Kidney glomerular epithelial cell (primary cell): Measurements from ENCODE around the gene CLIP4.
"Not testable (repeated sequence)": the region's sequence is repeated elsewhere in the genome, so short reads cannot be mapped to it uniquely, and the experiment has no call there.

Experiments
- DNase-seq: peaks from one replicate; lab custom pipeline; 2025; lab: John Stamatoyannopoulos, UW

The CLIP4 gene, protein sequence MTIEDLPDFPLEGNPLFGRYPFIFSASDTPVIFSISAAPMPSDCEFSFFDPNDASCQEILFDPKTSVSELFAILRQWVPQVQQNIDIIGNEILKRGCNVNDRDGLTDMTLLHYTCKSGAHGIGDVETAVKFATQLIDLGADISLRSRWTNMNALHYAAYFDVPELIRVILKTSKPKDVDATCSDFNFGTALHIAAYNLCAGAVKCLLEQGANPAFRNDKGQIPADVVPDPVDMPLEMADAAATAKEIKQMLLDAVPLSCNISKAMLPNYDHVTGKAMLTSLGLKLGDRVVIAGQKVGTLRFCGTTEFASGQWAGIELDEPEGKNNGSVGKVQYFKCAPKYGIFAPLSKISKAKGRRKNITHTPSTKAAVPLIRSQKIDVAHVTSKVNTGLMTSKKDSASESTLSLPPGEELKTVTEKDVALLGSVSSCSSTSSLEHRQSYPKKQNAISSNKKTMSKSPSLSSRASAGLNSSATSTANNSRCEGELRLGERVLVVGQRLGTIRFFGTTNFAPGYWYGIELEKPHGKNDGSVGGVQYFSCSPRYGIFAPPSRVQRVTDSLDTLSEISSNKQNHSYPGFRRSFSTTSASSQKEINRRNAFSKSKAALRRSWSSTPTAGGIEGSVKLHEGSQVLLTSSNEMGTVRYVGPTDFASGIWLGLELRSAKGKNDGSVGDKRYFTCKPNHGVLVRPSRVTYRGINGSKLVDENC

DNA sequence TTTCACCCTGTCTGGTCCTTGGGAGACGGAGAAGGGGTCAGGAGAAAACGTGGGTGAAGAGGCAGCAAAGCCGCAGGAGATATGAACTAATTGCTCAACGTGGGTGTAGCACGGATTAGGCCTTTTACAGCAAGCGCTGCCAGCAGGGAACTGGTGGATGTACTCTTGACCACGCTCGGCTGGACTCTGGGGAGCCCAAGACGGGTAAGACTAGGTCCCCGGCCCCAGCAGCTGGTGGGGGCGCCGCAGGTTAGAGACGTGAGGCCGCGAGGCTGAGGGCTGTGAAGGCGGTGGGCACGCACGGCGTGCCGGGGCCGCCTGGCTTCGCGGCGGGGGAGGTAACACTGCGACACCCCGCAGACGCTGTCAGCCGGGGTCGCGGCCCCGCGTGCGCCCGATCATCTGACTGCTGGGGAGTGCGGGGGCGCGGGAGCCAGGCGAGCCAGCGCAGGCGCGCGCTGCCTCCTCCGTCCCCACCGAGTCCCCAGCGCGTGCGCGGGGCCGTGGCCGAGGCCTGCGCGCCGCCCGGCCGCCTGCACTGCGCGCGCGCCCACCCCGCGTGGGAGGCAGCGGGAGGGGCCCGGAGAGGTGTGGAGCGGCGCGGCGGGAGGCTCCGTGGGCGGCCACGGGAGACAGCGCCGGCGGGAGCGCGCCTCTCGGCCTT is at the start of gene CLIP4:
Gene CLIP4 (plus strand): TSS at position 470 of the 664 bp plus-strand sequence. CDS start 5,974 bp downstream, outside the sequence.
- peak; percentile 19 for DNase-seq

- no peak for DNase-seq
Measured at GRCh38 chr2:29066271-29066860, 48.8 kb upstream of the CLIP4 start.

- DNase-seq: no peak
Measured at GRCh38 chr2:29066997-29067605, 48.1 kb upstream of the CLIP4 start.

DNA sequence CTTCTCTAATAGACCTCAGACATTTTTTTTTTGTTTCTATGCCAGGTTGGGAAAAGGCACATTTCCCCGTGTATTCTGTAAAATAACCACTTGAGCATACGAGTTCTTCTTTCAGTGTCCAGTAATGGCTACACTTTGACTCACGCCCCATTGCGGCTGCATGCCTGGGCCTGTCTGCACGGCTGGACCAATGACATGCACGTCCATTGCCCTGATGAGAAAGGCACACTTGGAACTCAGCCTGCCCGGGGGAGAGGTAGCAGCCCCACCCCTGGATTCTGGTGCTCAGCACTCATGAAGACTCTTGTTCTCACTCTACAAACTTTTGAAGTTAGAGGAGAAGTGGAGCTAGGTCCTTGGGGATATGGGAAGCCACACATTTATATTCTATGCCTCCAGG is 46.7 kb upstream of the CLIP4 start:
- DNase-seq: no peak

DNA sequence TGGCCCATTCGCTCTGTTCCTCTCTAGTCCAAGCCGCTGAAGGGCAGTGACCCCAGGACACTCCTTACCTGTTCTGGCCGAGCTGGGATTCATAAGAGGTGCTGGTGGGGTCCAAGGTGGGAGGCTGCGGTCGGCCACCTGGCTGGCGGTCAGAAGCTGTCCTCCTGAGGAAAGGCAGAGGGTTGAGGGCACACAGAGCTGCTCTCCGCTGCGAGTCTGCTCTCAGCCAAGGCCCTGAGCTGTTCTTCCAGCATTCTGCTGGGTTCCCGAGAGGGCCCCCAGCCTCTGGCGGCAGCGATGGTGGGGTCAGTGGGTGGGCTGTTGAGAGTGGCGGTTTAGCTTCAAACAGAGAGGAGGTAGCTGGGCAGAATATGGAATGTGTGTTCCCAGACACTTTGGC is 44.7 kb upstream of the CLIP4 start:
- DNase-seq: no peak

- DNase-seq: no peak
Measured at GRCh38 chr2:29071032-29071975, 43.9 kb upstream of the CLIP4 start.

DNA sequence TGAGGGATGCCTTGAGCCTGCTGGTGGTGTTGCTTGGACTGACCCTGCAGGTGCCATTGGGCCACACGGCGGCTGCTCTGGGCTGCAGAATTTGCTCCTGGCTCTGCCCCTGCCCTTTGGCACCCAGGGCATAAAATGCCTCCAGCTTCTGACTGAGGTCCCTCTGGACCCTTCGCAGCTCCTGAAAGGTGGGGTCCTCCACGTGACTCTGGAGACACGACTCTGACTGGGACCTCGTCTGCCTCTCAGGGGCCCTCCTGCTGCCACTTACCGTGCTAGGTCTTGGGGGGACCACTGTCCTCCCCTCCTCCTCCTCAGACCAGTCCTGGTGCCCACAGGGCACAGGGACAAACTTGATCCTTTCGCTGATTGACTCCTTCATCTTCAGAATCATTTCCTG is 43.0 kb upstream of the CLIP4 start:
- DNase-seq: no peak

GRCh38 chr2:29072971-29073725 is 42.1 kb upstream of the CLIP4 start:
- no peak for DNase-seq

GRCh38 chr2:29073933-29074332 is 41.3 kb upstream of the CLIP4 start:
- DNase-seq: no peak

DNA sequence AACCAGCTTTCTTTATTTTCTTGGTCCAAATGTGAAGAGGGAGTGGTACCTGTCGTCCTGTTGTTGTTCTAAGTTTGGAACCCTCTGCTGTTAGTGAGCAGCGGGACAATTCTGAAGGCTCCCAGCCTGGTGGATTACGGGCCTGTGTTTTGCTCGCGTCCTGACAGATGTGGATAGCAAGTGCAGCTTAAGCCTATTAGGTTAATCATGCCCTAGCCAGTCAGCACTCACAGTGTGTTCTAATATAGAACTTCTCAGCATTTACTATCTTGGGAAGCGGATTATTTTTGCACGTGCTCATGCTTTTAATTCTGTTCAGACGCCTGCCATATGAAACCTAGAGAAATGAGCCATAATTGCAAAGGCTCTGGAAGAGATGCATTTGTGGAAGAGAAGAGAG is 40.8 kb upstream of the CLIP4 start, which contains the start of gene PCARE:
Gene PCARE (minus strand): TSS at position 113 of the 400 bp plus-strand sequence. CDS start 262 bp downstream, outside the sequence.
- DNase-seq: no peak

- no peak for DNase-seq
Measured at GRCh38 chr2:29075894-29076705, 39.1 kb upstream of the CLIP4 start.

- DNase-seq: no peak
Measured at GRCh38 chr2:29079887-29080286, 35.3 kb upstream of the CLIP4 start.

DNA sequence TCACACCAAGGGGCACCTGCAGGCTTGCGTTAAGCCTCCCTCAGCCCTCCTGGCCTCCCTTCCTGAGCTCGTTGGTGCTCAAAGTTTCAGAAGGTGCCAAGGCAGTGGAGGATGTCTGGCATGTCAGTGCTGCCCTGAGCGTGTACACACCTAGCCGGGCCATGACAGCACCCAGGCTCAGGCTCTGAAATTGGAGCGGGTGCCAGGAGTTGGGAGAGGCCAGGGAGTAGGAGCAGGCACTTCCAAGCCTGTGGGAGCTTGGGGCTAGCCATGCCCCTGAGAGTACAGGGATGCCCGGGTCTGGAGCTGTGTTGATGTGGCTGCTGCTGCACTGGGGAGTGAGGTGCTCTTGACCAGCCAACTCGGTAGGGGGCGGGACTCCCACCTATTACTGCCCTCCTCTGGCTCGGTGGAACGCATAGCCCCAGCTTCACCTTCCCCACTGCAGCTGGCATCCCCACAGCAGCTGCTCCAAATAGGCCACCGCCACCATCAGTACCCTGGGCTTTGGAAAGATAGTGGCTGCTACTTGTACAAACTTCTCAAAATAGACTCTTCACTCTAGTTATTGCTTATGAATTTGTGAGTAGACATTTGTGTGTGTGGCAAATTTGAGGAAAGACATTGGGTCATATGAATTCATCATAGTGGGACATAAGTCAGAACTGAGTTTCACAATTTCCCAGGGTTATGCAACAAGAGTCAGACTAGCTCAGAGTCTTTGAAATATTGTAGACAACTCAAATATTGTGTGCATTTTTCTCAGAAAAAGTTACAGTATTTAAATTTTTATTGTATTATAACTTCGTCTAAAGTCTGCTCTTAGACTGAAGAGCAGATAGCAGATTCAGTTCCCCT is 34.1 kb upstream of the CLIP4 start:
- no peak for DNase-seq

DNA sequence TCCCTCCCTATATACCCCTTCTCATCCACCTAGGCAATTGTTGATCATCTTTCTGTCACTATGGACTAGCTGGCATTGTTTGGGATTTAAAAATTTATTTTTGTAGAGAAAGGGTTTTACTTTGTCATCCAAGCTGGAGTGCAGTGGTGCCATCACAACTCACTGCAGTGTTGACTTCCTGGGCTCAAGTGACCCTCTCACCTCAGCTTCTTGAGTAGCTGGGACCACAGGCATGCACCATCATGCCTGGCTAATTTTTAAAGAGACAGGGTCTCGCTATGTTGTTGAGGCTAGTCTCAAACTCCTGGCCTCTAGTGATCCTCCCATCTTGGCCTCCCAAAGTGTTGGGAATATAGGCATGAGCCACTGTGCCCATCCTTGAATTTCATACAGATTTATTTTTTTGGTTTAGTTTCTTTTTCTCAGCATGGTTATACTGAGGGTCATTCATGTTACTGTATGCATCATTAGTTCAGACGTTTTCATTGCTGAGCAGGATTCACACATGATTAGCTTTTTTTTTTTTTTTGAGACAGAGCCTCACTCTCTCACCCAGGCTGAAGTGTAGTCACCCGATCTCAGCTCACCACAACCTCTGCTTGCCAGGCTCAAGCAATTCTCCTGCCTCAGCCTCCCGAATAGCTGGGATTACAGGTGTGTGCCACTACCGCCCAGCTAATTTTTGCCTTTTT is 32.3 kb upstream of the CLIP4 start:
- DNase-seq: no peak

- DNase-seq: no peak
Measured at GRCh38 chr2:29084554-29084953, 30.7 kb upstream of the CLIP4 start.

- not testable (repeated sequence) for DNase-seq
Measured at GRCh38 chr2:29090311-29090710, 24.9 kb upstream of the CLIP4 start.

DNA sequence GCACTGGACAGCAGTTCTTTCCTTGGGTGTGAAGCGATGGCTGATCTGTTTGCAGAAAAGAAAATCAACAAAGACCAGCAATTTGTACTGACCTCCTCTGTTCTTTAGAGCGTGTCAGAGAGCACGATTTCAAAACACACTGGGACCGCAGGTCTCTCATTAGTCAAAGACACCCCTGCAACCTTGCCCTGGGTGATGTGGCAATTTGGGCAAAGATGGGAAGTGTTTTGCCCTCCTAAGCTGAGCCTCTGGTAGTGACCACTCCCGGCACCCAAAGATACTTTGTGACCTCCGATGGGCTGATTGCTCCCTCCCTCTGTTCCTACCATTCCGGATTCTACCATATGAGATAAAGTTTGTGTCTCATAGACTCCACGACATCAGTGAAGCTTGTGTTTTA is 18.2 kb upstream of the CLIP4 start:
- DNase-seq: no peak

DNA sequence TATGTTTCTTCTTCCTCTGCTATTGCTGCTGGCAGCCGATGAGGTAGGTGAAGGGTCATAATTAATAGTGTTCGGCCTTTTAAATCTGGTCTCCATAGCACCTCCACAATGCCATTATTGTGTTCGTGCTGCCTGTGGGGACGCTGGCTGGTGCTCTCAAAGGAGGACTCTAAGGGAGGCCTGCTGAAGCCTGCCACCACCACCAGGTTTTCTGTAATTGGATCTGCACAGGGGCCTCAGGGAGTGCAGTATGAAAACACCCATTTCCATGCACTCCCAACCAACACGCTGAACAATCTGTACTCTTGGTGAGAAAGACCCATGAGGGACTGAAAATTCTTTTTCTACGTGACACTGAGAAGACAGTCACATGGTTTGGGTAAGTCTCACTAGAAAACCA is 17.6 kb upstream of the CLIP4 start:
- no peak for DNase-seq
